ENCODE measurements around the gene SLC10A7. TPM values are rescaled to one million over a fixed set of nuclear protein-coding genes. Genes with fewer than 3 reads are reported as not detected.

Gene SLC10A7
- total and polyA plus RNA-seq, 2 of the 8 experiments (the other 6 are each of a cell fraction or from before 2014, with no cell fraction given), result 2.5 to 2.9 TPM

GRCh38 chr4:146255874-146256273 lies 265.9 kb downstream of the SLC10A7 start:
- ChIA-PET CTCF (ENCODE audit: partially characterized antibody) (no interaction called here), POLR2A (ENCODE audit: partially characterized antibody) (no interaction called here)
- Histone ChIP-seq H4K20me1 (replicated peaks in 1 of 2; ENCODE audit: control insufficient read depth in 1 of 2, insufficient read depth in 2 of 2, low read length in 2 of 2) (no peaks in the 10 kb centered on the region), H2BK20ac (ENCODE audit: low read length) (no peak overlapping the region), H2BK5ac (ENCODE audit: low read depth, low read length) (no peak overlapping the region), H2BK15ac (ENCODE audit: low read length) (no peak overlapping the region), H3K23ac (ENCODE audit: insufficient read length) (no peak overlapping the region), H4K5ac (ENCODE audit: insufficient read length, low read depth, low read length) (no peak overlapping the region), H4K8ac (ENCODE audit: extremely low read depth, insufficient read depth, low read length) (no peak overlapping the region), H4K91ac (replicated peaks; ENCODE audit: insufficient read length, low read length) (no peak overlapping the region), H3K56ac (replicated peaks; ENCODE audit: insufficient read length, low read depth, low read length) (no peak overlapping the region), H3K9ac (replicated peaks in 1 of 4; ENCODE audit: extremely low read depth in 1 of 4, low read depth in 3 of 4, low read length in 3 of 4) (no peak overlapping the region), H3K4me3 (ENCODE audit: extremely low read depth in 1 of 4, insufficient read depth in 2 of 4, low read depth in 3 of 4, low read length in 4 of 4) (no peak overlapping the region), H3K4me2 (ENCODE audit: insufficient read depth in 1 of 2, low read depth in 2 of 2, low read length in 2 of 2) (no peak overlapping the region), H3K36me3 (ENCODE audit: control insufficient read depth in 2 of 4, insufficient read depth in 4 of 4, low read length in 3 of 4) (no peaks in the 10 kb centered on the region), H3K14ac (ENCODE audit: insufficient read length) (no peak overlapping the region), H3K79me2 (ENCODE audit: control insufficient read depth in 1 of 2, insufficient read depth in 2 of 2, low read length in 2 of 2) (no peaks in the 10 kb centered on the region), H3K4me1 (replicated peaks in 1 of 4; ENCODE audit: control insufficient read depth in 3 of 4, insufficient read depth in 4 of 4, low read length in 3 of 4) (no peaks in the 10 kb centered on the region), H3K9me3 (ENCODE audit: insufficient read depth in 2 of 2, low read depth in 1 of 2, low read length in 1 of 2) (no peaks in the 10 kb centered on the region), H3K27me3 (replicated peaks in 1 of 4; ENCODE audit: control insufficient read depth in 3 of 4, extremely low read depth in 1 of 4, insufficient read depth in 3 of 4, low read length in 3 of 4) (no peaks in the 10 kb centered on the region), H2AFZ (ENCODE audit: low read length) (no peak overlapping the region), H3K4ac (replicated peaks; ENCODE audit: insufficient read length, low read depth, low read length) (no peak overlapping the region), H3K27ac (ENCODE audit: low read depth, low read length) (no peak overlapping the region), H3K23me2 (ENCODE audit: low read depth, low read length) (no peaks in the 10 kb centered on the region), H2BK12ac (ENCODE audit: low read depth, low read length) (no peak overlapping the region), H3K18ac (ENCODE audit: extremely low read depth, low read length) (no peak overlapping the region), H2AK5ac (ENCODE audit: low read depth, low read length) (no peak overlapping the region), H3K79me1 (ENCODE audit: low read depth, low read length) (no peaks in the 10 kb centered on the region), H2BK120ac (replicated peaks; ENCODE audit: low read depth, low read length) (no peak overlapping the region)
- no peak for DNase-seq (ENCODE audit: low read depth in 1 of 2, low spot score in 2 of 2)
- TF ChIP-seq CHD2 (IDR thresholded peaks at IDR 0.05; ENCODE audit: low read length), result no peak
- TF ChIP-seq CREB1 (IDR thresholded peaks at IDR 0.05), result no peak
- no peak for TF ChIP-seq RBBP5 (IDR thresholded peaks at IDR 0.05; ENCODE audit: borderline replicate concordance, low read depth, low read length)
- no peak for TF ChIP-seq TAF7 (optimal IDR thresholded peaks at IDR 0.05; ENCODE audit: borderline replicate concordance, low read depth, low read length)
- no peak for TF ChIP-seq YY1 (IDR thresholded peaks at IDR 0.05; ENCODE audit: low read depth, low read length)
- no peak for TF ChIP-seq TEAD4 (IDR thresholded peaks at IDR 0.05; ENCODE audit: low read depth, low read length)
- no peak for TF ChIP-seq SP1 (IDR thresholded peaks at IDR 0.05; ENCODE audit: low read depth, low read length)
- TF ChIP-seq SIX5 (IDR thresholded peaks at IDR 0.05; ENCODE audit: low read depth, low read length), result no peak
- no peak for TF ChIP-seq KDM5A (IDR thresholded peaks at IDR 0.05; ENCODE audit: low read length)
- TF ChIP-seq NANOG (IDR thresholded peaks at IDR 0.05; ENCODE audit: insufficient read depth, low read depth, low read length, poor library complexity, severe bottlenecking), result no peak
- TF ChIP-seq GTF2F1 (IDR thresholded peaks at IDR 0.05; ENCODE audit: borderline replicate concordance, low read depth, low read length), result no peak
- no peak for TF ChIP-seq HDAC2 (IDR thresholded peaks at IDR 0.05; ENCODE audit: borderline replicate concordance in 1 of 2, low read depth in 2 of 2, low read length in 2 of 2)
- no peak for TF ChIP-seq HDAC6 (IDR thresholded peaks at IDR 0.05; ENCODE audit: low read depth, low read length)
- no peak for TF ChIP-seq SP4 (IDR thresholded peaks at IDR 0.05; ENCODE audit: low read length)
- TF ChIP-seq PHF8 (conservative IDR thresholded peaks at IDR 0.05; ENCODE audit: low read depth, low read length), result no peak
- no peak for TF ChIP-seq EGR1 (IDR thresholded peaks at IDR 0.05; ENCODE audit: borderline replicate concordance, low read depth, low read length)
- 83% methylated on average over 3 of the region's 3 CpGs; no CpG with 5 or more reads in 1 of the 2 experiments for WGBS, 2 experiments (ENCODE audit: extremely low coverage in 1 of 2, insufficient coverage in 1 of 2, insufficient read length in 1 of 2, insufficient replicate concordance in 2 of 2, low coverage in 1 of 2, low lambda C conversion rate in 2 of 2, missing lambda C conversion rate in 1 of 2)
- no peak for FAIRE-seq
